GM18508 (cell line): ENCODE measurements around the gene ESYT2.
A peak's percentile ranks its signal among the peaks of the same experiment; 100 is the strongest.

ENCODE experiments used
- ATAC-seq: cut with Tn5 transposase; IDR thresholded peaks from one replicate; pipeline ENCODE4 v1.9.1; 2021; ENCODE audit warnings: moderate number of reproducible peaks; ENCODE audit not compliant: insufficient read depth, unreplicated experiment

Gene ESYT2

GRCh38 chr7:158827411-158828132, 1.7 kb downstream of the ESYT2 start:
- ATAC-seq: no peak

- ATAC-seq: no peak
Observed at GRCh38 chr7:158825628-158826289, 3.5 kb downstream of the ESYT2 start.

DNA sequence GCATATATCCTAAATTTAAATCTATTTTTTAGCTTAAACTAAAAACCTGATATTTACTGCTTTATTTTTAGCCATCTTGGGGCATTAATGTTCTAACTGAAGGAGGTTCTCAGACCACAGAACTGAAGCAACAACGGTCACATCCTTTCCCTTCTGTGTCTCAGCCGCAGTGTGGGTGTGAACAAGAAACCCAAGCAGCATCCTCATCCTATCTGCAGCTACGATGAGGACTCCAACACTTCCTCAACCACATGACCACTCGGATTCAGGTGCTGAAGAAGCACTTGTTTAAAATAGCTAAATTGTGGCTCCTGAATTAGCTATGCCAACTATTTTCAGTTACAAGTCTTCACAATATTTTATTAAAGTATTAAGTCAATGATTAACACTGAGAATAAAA, 5.3 kb downstream of the ESYT2 start:
- ATAC-seq: peak; percentile 73

GRCh38 chr7:158821171-158822031, 7.9 kb downstream of the ESYT2 start:
- no peak for ATAC-seq

DNA sequence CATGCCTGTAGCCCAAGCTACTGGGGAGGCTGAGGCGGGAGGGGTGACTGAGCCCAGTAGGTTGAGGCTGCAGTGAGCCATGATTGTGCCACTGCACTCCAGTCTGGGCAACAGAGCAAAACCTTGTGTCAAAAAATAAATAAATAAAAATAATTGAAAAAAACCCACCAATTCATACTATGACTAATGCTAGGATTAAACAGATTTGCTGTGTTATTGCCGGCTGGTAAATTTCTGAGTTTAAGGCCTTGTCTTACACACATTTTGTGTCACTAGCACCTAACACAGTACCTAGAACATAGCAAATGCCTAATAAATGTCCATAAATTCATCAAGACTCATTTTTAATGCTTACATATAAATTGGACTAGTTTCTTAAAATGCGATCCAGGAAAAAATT, 8.7 kb downstream of the ESYT2 start:
- ATAC-seq: no peak

DNA sequence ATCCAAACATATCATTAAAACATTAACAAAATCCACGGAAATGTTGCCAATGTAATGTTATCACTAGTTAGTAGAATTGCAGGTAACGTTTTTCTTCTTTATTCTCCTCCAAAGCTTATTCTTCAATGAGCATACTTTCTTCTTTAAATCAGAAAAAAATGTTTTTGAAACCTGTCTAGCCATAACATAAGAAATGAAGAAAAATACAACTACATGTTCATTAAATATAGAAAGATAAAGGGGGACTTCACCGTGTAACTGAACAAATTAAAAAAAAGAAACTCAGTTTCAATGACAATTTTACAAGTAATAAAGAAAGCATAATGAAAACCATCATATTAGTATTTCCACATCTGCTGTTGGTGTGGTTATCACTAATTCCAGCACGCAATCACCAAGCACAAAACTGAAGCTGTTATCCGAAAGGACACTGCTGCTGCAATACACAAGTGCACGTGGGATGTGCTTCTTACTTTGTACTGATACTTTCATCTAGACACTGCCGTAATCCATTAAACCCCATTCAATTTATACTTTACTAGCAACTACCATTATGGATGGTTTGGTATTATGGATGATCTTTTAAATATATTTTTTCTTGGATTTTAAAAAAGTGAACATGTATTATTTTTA, 9.6 kb downstream of the ESYT2 start:
- no peak for ATAC-seq

GRCh38 chr7:158818325-158819213, 10.7 kb downstream of the ESYT2 start:
- peak; percentile 61 for ATAC-seq

DNA sequence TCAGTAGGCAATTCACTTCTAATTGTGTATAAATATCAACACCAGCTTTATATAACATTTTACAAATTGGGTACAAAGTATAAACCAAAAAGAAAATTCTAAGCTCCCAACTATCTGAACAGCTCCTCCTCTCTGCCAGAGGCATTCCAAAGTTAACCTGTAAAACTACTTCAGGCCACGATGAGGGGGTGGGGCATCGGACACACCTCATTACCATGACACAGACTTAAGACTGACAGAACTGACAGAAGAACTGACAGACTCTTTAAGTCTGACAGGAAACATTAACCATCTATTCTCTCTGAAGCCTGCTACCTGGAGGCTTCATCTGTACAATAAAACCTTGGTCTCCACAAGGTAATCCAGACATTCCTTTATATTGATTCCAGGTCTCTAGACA, 12.3 kb downstream of the ESYT2 start:
- no peak for ATAC-seq

DNA sequence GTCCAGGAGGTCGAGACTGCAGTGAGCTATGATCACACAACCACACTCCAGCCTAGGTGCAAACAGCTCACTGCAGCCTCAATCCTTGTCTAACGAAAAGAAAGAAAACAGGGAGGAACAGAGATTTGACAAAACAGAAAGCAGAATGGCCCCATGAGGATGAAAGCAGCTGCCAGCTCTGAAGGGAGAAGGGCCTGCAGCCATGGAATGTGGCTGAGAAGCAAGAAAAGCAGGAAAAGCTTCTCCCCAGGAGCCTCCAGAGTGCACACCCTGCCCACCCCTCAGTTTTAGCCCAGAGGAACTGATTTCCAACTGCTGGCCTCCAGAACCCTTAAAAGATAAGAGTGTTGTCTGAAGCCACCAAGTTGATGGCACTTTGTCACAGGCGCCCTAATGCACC, 13.0 kb downstream of the ESYT2 start:
- ATAC-seq: no peak

- ATAC-seq: no peak
Observed at GRCh38 chr7:158815800-158816128, 13.5 kb downstream of the ESYT2 start.

GRCh38 chr7:158815083-158815799, 14.1 kb downstream of the ESYT2 start:
- ATAC-seq: no peak

- no peak for ATAC-seq
Observed at GRCh38 chr7:158814637-158815036, 14.7 kb downstream of the ESYT2 start.

DNA sequence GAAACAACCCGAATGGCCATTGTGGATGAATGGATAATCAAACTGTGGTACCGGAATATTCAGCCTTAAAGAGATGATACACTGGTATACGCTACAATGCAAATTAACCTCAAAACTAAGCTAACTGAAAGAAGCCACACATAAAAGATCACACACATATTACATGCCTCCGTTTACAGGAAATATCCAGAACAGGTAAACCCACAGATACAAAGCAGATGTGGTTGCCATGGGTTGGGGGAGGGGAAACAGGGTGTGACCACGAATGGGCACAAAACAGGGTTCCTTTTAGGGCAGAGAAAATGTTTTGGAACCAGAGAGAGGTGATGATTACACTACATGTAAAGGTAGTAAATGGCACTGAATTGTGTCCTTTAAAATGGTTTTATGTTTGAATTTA, 16.6 kb downstream of the ESYT2 start:
- no peak for ATAC-seq

GRCh38 chr7:158811894-158812293, 17.4 kb downstream of the ESYT2 start:
- no peak for ATAC-seq

DNA sequence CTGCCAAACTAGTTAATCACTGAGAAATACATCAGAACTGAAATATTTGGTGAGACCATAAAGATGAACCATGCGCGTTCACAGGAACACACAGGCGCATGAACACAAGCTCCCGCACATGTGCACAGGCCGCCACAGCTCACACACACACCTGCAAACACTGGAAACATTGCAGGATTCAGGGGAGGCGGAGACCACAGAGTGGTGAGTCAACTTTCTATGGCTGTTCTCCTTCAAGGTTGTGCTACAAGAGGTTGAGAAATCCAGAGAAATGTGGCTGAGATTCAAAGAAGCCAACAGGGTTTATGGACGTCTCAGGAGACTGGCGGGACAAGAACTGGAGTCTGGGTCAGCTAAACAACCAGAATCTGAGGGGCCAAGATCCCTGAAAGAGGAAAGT, 17.8 kb downstream of the ESYT2 start:
- no peak for ATAC-seq

DNA sequence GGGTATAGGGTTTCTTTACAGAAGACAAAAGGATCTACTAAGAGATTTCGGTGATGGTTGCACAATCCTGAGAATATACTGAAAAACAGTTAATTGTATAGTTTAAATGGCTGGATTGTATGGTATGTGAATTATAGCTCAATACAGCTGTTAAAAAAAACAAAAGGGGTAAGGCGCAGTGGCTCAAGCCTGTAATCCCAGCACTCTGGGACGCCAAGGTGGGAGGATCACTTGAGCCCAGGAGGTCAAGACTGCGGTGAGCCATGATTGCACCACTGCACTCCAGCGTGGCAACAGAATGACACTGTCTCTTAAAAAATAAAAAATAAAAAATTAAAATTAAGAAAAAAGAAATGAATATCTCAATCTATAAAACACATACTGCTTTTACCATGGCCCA, 18.5 kb downstream of the ESYT2 start:
- ATAC-seq: no peak

DNA sequence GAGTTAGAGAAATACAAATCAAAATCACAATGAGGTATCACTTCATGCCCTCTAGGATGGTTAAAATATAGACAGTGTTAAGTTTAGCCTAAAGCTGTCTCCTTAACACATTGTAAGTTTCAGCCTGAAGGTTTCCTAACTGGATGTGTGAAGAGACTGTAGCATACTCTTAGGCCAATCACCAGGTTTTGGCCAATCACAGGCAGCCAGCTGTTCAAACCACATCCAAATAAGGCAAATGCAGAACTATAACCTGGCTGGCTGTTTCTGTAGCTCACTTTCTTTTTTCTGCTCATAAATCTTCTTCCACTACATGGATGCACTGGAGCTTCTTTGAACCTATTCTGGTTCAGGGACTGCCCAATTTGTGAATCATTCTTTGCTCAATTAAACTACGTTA, 19.7 kb downstream of the ESYT2 start:
- peak; percentile 81 for ATAC-seq

DNA sequence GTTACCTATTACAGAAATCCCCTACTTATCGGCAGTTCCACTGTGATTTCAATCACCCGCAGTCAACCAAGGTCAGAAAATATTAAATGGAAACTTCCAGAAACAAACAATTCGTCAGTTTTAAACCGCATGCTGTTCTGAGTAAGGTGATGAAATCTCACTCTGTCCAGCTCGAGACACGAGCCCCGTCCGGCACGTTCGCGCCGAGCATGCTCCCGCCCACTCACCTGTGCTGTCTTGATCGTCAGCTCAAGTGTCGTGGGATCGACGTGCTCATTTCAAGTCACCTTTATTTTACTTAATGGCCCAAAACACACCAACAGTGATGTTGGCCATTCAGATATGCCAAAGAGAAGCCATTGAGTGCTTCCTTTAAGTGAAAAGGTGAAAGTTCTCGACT, 21.2 kb downstream of the ESYT2 start:
- ATAC-seq: no peak

GRCh38 chr7:158805937-158806336, 23.4 kb downstream of the ESYT2 start:
- no peak for ATAC-seq
